Measurements from ENCODE around the gene GUCD1. TPM values are rescaled to one million over a fixed set of nuclear protein-coding genes. Genes with fewer than 3 reads are reported as not detected.

The GUCD1 gene
- total RNA-seq, 2 experiments from 2014 or later, result 130 to 150 TPM

- no peak overlapping the region for H3K27ac Mint-ChIP-seq
These were observed 58.3 kb downstream of the GUCD1 start for GRCh38 chr22:24496661-24497060.

GRCh38 chr22:24496234-24496633 lies 58.7 kb downstream of the GUCD1 start:
- H3K36me3 Mint-ChIP-seq, result no peaks in the 10 kb centered on the region
- H3K4me1 Mint-ChIP-seq, result peaks cover 16% of the 10 kb centered on the region
- no peak overlapping the region for H3K27ac Mint-ChIP-seq
- CTCF ChIA-PET, result interaction anchor here (0.5 to 1.2 kb wide), 6 partner anchors 9 to 139 kb away, joined by 3 to 4 read pairs (median 3); no protein-coding TSS in a partner anchor
- DNase-seq (no peak), ATAC-seq (no peak)
- H3K4me3 Mint-ChIP-seq, result no peak overlapping the region
- no peaks in the 10 kb centered on the region for H3K9me3 Mint-ChIP-seq (ENCODE audit: low read depth)
- peaks cover 56% of the 10 kb centered on the region for H3K27me3 Mint-ChIP-seq

More at GRCh38 chr22:24496661-24497060, 58.3 kb downstream of the GUCD1 start:
- no peaks in the 10 kb centered on the region for H3K9me3 Mint-ChIP-seq (ENCODE audit: low read depth)
- DNase-seq, result no peak
- ATAC-seq, result no peak
- no peak overlapping the region for H3K4me3 Mint-ChIP-seq
- peaks cover 16% of the 10 kb centered on the region for H3K4me1 Mint-ChIP-seq
- H3K36me3 Mint-ChIP-seq, result no peaks in the 10 kb centered on the region
- CTCF ChIA-PET, result interaction anchor here (0.5 to 1.2 kb wide), 6 partner anchors 9 to 139 kb away, joined by 3 to 4 read pairs (median 3); no protein-coding TSS in a partner anchor
- H3K27me3 Mint-ChIP-seq, result peaks cover 55% of the 10 kb centered on the region

- Mint-ChIP-seq H3K4me3 (no peak overlapping the region), H3K9me3 (ENCODE audit: low read depth) (no peaks in the 10 kb centered on the region), H3K36me3 (no peaks in the 10 kb centered on the region), H3K27me3 (peaks cover 52% of the 10 kb centered on the region), H3K27ac (no peak overlapping the region), H3K4me1 (peaks cover 16% of the 10 kb centered on the region)
- ATAC-seq (no peak), DNase-seq (no peak)
- CTCF ChIA-PET, result no interaction called here
These were observed 59.6 kb downstream of the GUCD1 start for GRCh38 chr22:24495365-24495675.

GRCh38 chr22:24494528-24495364 lies 60.2 kb downstream of the GUCD1 start, which contains the start of gene UPB1:
Gene UPB1, plus strand, starts transcription at chr22:24495332. Its CDS starts 72 bp downstream, at chr22:24495404.
- no peak for ATAC-seq
- no peaks in the 10 kb centered on the region for H3K36me3 Mint-ChIP-seq
- CTCF ChIA-PET, result no interaction called here

GRCh38 chr22:24494167-24494527 lies 60.8 kb downstream of the GUCD1 start:
- ATAC-seq, result no peak
- Mint-ChIP-seq H3K4me1 (peaks cover 16% of the 10 kb centered on the region), H3K36me3 (no peaks in the 10 kb centered on the region), H3K27me3 (peaks cover 57% of the 10 kb centered on the region), H3K9me3 (ENCODE audit: low read depth) (no peaks in the 10 kb centered on the region), H3K4me3 (no peak overlapping the region), H3K27ac (no peak overlapping the region)
- CTCF ChIA-PET, result no interaction called here
- DNase-seq, result no peak

More at GRCh38 chr22:24494528-24495364, 60.2 kb downstream of the GUCD1 start, which contains the start of gene UPB1:
- H3K27me3 Mint-ChIP-seq, result peaks cover 51% of the 10 kb centered on the region
- H3K9me3 Mint-ChIP-seq (ENCODE audit: low read depth), result no peaks in the 10 kb centered on the region
- H3K27ac Mint-ChIP-seq, result no peak within 1 kb of the TSS
- H3K4me3 Mint-ChIP-seq, result no peak within 1 kb of the TSS
- H3K4me1 Mint-ChIP-seq, result peaks cover 16% of the 10 kb centered on the region
- no peak for DNase-seq

- no peaks in the 10 kb centered on the region for H3K36me3 Mint-ChIP-seq
- ATAC-seq (no peak), DNase-seq (no peak)
- H3K4me3 Mint-ChIP-seq, result no peak overlapping the region
- H3K4me1 Mint-ChIP-seq, result peaks cover 6% of the 10 kb centered on the region
- H3K9me3 Mint-ChIP-seq (ENCODE audit: low read depth), result no peaks in the 10 kb centered on the region
- CTCF ChIA-PET, result interaction anchor here (1.1 kb wide), 2 partner anchors 10 to 12 kb away, joined by 3 to 5 read pairs; no protein-coding TSS in a partner anchor
- no peak overlapping the region for H3K27ac Mint-ChIP-seq
- H3K27me3 Mint-ChIP-seq, result peaks cover 61% of the 10 kb centered on the region
These were observed 62.5 kb downstream of the GUCD1 start for GRCh38 chr22:24492391-24492790.

Other genes starting within 250 kb of the GUCD1 start
- gene ADORA2A, start 127.5 kb downstream of the GUCD1 start, total RNA-seq, result 10 to 100 TPM; 19.7 to 21.1 TPM
- under 1 TPM; 0.09 to 0.14 TPM for gene UPB1, start 59.8 kb downstream of the GUCD1 start, total RNA-seq
- gene SNRPD3, start 861 bp upstream of the GUCD1 start, total RNA-seq, result 100 to 1,000 TPM; 132 to 139 TPM
- gene LRRC75B, start 37.9 kb upstream of the GUCD1 start, total RNA-seq, result 1 to 10 TPM; 1.6 to 2.1 TPM
- gene GGT1, start 48.1 kb upstream of the GUCD1 start, total RNA-seq, result 10 to 100 TPM; 51.2 to 66.0 TPM
- not detected for gene PIWIL3, start 219.6 kb upstream of the GUCD1 start, total RNA-seq

Measured in activated CD8-positive, alpha-beta memory T cell treated with anti-CD3 and anti-CD28 coated beads, Interleukin-2, amount 10 ng/mL, durations not matched to agents 7 days and 5 days (primary cell).